Measurements from ENCODE around the gene JOSD1.

GRCh38 chr22:38712486-38713207 is 11.9 kb upstream of the JOSD1 start:
- TF ChIP-seq POLR2A (IDR thresholded peaks at IDR 0.05; ENCODE audit: low read depth), result no peak
- TF ChIP-seq, protein P1, sequence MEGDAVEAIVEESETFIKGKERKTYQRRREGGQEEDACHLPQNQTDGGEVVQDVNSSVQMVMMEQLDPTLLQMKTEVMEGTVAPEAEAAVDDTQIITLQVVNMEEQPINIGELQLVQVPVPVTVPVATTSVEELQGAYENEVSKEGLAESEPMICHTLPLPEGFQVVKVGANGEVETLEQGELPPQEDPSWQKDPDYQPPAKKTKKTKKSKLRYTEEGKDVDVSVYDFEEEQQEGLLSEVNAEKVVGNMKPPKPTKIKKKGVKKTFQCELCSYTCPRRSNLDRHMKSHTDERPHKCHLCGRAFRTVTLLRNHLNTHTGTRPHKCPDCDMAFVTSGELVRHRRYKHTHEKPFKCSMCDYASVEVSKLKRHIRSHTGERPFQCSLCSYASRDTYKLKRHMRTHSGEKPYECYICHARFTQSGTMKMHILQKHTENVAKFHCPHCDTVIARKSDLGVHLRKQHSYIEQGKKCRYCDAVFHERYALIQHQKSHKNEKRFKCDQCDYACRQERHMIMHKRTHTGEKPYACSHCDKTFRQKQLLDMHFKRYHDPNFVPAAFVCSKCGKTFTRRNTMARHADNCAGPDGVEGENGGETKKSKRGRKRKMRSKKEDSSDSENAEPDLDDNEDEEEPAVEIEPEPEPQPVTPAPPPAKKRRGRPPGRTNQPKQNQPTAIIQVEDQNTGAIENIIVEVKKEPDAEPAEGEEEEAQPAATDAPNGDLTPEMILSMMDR (IDR thresholded peaks at IDR 0.05), result no peak
- no peak for TF ChIP-seq EP300 (IDR thresholded peaks at IDR 0.05)

All from esophagus muscularis mucosa (tissue), 4 donors.